GM18520 (cell line): ENCODE measurements around the gene NEUROD2.

Source experiments
- ATAC-seq: cut with Tn5 transposase; IDR thresholded peaks from one replicate; pipeline ENCODE4 v1.9.1; 2021; ENCODE audit not compliant: unreplicated experiment

Gene NEUROD2

DNA sequence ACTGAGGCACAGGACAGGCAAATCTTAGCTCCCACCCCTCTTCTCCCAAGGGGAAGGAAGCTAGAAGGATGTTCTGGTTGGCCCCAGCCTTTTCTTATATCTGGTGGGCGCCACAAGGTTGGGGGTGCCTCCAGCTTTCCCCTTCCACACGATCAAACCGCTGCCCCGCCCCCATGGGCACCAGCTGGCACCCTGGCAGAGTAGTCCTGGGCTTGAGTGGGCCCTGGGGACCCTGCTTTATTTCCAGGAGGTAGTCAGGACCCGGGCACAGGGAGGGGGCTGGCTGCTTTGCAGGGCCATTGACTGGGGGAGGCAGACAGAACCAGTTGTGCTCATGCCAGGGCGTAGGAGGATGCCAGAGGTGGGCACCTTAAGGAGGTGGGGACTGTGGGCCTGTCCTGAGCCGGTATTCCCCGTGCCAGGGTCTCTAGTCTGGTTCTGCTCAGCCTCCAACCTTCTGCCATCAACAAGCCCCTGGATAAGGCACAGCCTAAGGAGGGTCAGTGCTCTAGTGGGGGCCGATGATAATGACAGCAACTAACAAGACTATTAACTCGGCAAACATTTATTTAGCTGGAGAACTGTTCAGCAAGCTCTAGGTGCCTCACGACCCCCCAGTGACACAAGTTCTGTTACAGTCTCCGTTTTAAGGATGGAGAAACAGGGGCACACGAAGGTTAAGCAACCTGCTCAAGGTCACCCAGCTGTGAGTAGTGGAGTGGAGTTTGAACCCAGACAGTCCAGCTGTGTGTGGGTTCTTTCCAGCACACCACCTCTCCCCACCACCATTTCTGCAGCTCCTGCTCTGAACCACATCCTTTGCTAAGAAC is 11.5 kb upstream of the NEUROD2 start:
- ATAC-seq = no peak

GRCh38 chr17:39618246-39618913 is 10.7 kb upstream of the NEUROD2 start:
- ATAC-seq = no peak

DNA sequence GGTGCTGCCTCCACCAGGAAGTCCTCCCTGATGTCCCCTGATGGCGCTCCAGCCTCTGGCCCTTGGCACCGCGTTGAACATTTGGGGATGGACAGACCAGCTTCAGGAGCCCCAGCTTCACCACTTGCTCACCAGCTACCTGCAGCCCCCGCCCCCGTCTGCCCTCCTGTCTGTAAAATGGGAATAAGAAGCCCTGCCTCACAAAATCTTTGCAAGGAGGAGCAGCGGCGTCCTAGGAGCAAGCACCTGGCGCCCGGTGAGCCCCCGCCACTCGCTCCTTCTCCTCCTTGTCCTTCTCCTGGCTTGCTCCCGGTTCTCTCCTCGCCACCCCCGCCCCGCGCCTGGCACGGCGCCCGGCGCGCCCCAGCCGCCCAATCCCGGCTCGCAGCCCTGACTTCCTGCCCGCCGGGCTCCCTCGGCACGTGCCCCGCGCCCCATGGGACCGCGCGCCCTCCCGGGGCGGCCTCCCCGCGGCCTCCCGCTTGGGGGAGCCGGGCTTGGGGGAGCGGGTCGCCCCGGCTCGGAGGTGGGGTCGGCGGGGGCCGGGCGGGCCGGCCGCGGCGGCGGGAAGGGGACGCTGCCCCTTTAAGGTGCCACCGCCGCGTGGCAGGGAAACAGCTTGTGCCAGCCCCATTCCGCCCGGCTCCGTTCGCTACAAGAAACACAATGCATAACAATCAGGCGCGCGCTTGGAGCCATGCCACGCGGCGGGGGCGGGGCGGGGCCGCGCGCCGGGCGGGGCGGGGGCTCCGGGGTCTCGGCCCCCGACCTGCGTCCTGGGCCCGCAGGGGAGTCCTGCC is 9.9 kb upstream of the NEUROD2 start:
- ATAC-seq = no peak

DNA sequence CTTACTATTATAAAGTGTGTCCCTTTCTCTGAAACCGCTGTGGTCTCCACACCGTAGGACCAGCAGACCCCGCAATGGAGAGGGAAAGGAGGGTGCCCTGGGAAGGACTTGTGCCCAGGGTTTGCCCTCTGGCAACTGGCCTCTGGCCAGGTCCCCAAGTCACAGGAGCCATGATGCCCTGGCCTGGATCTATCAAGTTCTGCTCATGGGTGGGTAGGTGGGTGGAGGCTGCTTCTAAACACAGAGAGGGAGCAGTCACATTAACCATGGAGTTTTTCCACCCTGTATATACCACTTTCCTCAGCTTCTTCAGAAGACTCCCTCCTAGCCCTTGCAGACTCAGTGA is 9.4 kb upstream of the NEUROD2 start:
- ATAC-seq = no peak

GRCh38 chr17:39615434-39615833 is 7.7 kb upstream of the NEUROD2 start:
- ATAC-seq = no peak

GRCh38 chr17:39614545-39615157 is 6.9 kb upstream of the NEUROD2 start:
- no peak for ATAC-seq

GRCh38 chr17:39612935-39613464 is 5.3 kb upstream of the NEUROD2 start:
- ATAC-seq = no peak

DNA sequence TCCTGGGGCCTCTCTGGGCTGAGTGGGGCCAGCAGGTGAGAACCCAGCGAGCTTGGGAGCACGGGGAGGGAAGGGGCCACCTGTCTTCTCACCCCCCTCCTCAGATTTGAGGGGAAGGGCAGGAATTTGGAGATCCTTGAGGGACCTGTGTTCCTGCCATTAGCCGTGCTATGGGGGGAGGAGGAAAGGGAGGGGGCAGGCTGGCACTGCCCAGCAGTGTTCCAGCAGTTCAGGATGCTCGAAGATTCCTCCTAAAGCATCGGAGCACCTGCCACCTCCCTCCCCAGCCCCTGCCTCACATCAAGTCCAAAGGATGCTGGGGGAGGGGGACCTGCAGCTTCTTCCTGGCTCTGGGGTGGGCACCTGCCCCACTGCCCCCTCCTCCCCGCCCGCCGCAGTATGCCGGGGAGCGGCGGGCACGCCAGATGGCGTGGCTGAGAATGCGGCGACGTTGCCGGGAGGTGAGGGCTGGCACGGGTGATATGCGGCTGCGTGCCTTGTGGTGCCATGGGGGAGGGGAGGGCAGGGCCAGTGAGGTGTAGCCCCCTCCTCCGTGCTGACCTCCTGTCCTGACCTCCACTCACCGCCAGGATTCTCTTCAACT is 4.7 kb upstream of the NEUROD2 start:
- no peak for ATAC-seq

- no peak for ATAC-seq
Observed at GRCh38 chr17:39611401-39612112, 3.8 kb upstream of the NEUROD2 start.

DNA sequence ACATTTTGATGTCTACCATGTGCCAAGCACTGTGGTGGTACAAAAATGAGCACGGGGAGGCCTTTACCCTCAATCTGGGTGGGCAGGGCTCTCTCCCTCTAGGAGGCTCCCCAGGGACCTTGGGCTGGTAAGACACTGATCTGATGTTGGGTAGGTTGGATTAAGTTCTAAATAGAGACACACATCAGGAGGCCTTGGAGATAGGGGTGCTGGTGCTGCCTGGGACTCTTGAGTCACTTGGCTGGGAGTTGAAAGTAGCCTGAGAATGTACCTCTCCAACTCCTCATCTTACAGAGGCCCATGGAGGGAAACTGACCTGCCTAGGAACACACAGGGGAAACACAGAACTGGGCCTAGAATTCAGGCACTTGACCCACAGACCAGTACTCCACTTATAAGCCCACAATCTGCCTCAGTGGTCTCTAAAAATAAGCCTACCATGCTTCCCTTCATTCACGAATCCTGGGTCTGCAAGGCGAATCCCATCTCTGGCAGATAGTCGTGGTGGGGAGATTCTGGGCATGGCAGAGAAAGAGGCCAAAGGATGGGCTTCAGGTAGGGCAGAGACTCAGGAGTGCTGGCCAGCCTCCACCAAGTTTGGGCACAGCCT is 1.8 kb upstream of the NEUROD2 start:
- no peak for ATAC-seq

GRCh38 chr17:39608142-39608981 is 642 bp upstream of the NEUROD2 start:
- ATAC-seq = no peak

- no peak for ATAC-seq
Observed at GRCh38 chr17:39607057-39607850, 466 bp downstream of the NEUROD2 start.

DNA sequence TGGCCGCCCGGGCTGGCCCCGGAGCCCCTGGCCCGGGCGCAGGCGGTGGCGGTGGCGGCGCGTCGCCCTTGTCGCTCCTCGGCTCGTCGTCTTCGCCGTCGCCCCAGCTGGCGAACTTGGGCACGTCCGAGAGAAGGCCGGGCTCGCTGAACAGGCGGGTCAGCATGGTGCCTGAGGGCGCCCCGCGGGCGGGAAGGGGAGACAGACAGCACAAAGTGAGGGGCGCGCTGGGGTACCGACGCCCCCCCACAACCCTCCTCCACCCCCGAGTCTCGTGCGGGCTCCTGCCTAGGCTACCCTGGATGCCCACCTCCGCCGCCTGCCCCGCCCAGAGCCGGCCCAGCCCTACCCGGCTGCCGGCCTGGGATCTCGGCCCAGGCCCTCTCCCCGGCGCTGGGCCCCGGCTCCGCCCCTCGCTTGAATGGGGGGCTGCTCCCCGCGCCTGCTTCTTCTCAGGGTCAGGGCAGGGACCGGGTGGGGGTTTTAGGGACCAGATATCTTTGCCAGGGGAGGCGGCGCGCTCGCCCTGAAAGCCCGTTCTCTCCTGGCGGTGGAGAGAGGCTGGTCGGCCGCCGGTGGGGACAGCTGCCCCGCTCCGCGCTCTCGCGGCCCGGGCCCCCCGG is 1.2 kb downstream of the NEUROD2 start:
- ATAC-seq = no peak

DNA sequence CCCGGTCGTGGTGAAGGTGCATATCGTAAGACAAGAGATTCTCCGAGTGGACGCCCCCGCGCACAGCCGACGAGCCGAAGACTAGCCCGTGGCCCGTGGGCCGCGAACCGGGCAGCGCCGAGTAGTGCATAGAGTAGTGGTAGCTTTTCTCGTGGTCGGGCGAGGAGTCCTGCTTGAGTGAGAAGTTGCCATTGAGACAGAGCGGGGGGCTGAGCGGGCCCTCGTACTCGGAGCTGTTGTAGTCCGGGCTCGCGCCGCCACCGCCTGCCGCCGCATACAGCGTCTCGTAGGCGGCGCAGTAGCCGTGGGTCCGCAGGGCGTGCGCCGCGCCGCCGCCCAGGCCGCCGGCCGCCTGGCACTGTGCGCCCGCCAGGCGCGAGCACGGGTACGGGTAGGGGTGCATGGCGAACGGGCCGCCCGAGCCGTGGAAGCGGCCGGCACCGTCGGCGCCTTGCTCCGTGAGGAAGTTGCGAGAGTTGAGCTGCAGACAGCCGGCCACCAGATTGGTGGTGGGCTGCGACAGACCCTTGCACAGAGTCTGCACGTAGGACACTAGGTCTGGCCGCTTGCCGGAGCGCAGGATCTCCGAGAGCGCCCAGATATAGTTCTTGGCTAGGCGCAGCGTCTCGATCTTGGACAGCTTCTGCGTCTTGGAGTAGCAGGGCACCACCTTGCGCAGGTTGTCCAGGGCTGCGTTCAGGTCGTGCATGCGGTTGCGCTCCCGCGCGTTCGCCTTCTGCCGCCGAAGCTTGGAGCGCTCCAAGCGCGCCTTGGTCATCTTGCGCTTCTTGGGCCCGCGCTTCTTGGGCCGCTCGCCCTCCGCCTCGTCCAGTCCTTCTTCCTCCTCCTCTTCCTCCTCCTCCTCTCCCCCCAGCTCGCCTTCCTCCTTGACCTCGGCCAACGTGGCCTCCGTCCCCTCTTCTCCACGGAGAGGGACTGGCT is 2.0 kb downstream of the NEUROD2 start:
- no peak for ATAC-seq

DNA sequence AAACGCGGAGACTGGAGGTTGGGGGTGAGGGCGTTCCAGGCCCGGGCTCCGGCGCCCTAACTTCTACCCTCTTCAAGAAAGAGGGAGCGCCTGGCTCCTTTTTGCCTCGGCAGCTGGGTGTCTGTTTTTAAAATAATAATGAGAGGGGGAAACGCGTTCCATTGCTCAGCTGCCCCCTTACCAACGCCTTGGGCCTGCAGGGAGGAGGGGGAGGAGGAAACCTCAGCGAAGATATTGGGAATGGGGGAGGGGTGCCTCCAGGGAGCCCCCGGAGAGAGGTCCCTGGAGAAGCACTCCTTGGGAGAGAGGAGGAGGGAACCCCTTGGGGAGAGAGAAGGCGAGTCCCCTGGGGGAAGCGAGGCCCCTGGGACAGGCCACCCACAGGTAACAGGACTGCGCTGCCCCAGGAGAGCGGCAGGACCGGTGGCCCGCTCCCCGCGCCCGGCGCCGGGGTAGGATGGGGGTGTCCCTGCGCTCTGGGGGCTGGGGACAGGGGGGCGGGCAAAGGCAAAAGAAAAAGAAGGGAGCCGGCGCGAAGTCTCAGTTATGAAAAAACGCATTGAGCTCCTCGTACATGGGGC is 2.7 kb downstream of the NEUROD2 start:
- no peak for ATAC-seq
